Regular cardiac myocyte (primary cell): Measurements from ENCODE around the gene COL23A1. TPM values are rescaled to one million over a fixed set of nuclear protein-coding genes. Genes with fewer than 3 reads are reported as not detected.

Experiments
- total RNA-seq: library from RNA; depleted of rRNA; stranded (reverse); fragments of >200 nt; gene quantifications from 2 replicates; pipeline ENCODE4 v1.2.3, GENCODE V29; 2014

COL23A1 gene
- total RNA-seq = under 0.01 and 0.28 TPM in 2 replicates

GRCh38 chr5:178590141-178590923, at the start of gene COL23A1:
Gene COL23A1 (minus strand): TSS chr5:178590393.

GRCh38 chr5:178626484-178627258, 36.5 kb upstream of the COL23A1 start, which contains the start of gene CLK4:
Gene CLK4 (minus strand): TSS chr5:178627050. CDS start chr5:178623416, 3,634 bp downstream.

GRCh38 chr5:178232124-178232919, 357.9 kb downstream of the COL23A1 start, which contains the start of gene PHYKPL:
Gene PHYKPL (minus strand): TSS chr5:178232802. CDS start chr5:178232550, 252 bp downstream.

DNA sequence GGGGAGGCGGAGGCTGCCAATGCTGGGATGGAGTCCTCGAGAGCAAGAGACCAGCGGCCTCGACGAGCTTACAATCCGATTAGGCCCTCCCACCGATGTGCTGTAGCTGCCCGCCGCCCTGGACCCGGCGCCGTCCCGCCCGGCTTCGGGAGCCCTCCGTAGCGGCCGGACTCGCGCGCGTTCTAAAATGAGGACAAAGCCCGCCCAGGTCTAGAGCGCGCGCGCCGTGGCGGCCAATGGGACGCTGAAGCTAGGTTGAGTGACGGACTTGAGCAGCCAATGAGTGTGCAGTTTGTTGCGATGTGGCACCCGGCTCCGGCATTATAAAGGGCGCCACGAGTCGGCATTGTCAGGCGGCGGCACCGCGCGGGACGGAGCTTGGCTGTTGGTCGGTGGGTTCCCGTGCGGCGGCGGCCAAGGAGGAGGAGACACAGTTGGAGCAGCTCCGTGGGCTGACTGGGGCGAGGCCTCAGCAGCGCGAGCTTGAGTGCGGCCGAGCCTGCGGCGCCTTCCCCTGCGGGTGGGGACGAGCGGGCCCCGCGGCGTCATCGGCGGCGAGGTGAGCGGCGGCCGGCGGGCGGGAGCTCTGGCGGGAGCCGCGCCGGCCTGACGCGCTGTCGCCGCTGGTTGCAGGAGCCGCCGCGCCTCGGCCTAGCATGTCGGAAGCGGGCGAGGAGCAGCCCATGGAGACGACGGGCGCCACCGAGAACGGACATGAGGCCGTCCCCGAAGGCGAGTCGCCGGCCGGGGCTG, 385.8 kb downstream of the COL23A1 start, which contains the start of gene HNRNPAB:
Gene HNRNPAB (plus strand): TSS at position 352 of the 753 bp plus-strand sequence. CDS start 305 bp downstream, at position 657.

Other genes with a start within 250 kb of the COL23A1 start
- 16.1 and 27.6 TPM in 2 replicates for gene CLK4, start 36.7 kb upstream of the COL23A1 start, total RNA-seq
- 4.8 and 10.7 TPM in 2 replicates for gene ZNF354A, start 140.3 kb upstream of the COL23A1 start, total RNA-seq